Measurements from ENCODE around the gene PCCA.

PCCA gene

DNA sequence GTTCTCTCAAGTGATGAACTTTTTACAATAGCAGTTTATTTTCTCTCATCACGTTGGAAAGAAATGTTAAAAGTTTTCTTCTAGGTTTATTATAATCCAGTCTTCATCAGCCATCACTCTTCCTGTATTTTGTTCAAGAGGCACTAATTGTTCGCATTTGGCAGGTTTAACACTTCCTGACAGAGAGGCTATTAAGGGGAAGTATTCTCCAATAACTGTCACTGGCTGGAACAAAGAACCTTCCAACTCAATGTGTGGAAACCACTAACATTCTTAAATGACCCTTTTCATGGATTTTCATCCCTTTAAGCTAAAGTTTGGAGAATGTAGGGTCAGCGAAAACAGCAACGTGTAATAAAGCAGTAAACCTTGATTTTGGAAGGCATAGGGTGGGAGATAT, 145.1 kb downstream of the PCCA start:
- Histone ChIP-seq H3K27me3 (ENCODE audit: low read depth) (no peaks in the 10 kb centered on the region), H3K4me1 (no peaks in the 10 kb centered on the region), H3K9me3 (no peaks in the 10 kb centered on the region), H3K36me3 (replicated peaks) (no peaks in the 10 kb centered on the region), H3K4me3 (no peak overlapping the region)
- no peak for DNase-seq (ENCODE audit: low spot score in 2 of 2)
- in situ Hi-C loops (cut with MboI; ENCODE audit: low sequenced_read_pairs) = loop anchor here (10.0 kb wide), 3 partner anchors 249 to 579 kb away; partner anchors contain the start of gene ZIC2

DNA sequence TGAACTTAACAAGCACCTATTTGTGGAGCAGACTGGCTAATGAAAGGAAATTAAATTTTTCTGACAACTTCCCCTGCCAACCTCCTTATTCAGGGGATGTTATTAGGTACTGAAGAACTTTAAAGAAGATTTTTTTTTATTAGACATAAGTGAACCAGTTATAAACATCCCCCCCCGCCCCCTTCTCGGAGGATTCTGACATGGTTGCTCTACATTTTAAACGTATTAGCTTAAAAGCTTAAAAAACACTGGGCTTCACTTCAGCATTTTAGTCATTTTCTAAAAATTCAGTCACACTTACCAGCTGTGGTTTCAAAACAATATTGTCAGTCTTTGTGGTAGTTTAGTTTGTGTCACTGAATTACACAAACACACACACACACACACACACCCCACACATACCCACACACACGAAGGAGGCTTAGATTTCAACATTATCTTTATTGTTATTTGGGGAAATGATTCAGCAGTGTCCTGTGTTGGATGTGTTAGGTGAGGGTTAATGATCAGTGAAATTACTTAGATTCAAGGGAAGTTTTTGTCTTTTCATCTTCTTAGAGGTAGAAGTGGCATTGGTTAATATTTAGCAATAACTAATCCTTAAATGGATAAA, 145.7 kb downstream of the PCCA start:
- in situ Hi-C loops (cut with MboI; ENCODE audit: low sequenced_read_pairs) = loop anchor here (10.0 kb wide), 3 partner anchors 250 to 580 kb away; partner anchors contain the start of gene ZIC2
- Histone ChIP-seq H3K4me1 (no peaks in the 10 kb centered on the region), H3K9me3 (no peaks in the 10 kb centered on the region)

DNA sequence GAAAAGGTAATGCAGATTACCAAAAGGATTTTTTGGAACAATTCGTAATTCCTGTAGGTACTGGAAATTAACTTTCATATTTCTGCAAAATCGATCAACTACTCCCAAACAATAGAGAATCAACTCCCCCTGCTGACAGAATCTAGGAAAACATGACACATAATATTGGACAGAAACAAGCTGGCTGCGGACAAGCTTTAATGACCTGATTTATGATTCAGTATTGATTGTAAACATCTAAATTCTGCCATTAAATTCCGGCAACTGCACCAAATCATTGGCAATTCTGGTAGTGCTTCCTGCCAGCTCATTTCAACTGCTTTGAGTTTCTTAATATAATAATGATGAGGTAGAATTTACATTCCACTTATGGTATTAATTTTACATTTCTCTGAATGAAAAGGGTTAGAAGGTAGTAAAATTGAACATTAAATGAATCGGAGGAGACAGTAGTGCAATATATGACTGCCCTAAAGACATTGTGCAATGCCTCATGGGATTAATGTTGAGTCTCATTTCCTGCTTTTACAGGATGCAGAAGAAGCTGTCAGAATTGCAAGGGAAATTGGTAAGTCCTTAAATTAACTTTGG, 146.5 kb downstream of the PCCA start:
- Histone ChIP-seq H3K9me3 (no peaks in the 10 kb centered on the region), H3K36me3 (replicated peaks) (no peaks in the 10 kb centered on the region), H3K4me1 (peaks cover 5% of the 10 kb centered on the region; the same call in 1 of the 2 replicates), H3K4me3 (no peak overlapping the region), H3K27me3 (ENCODE audit: low read depth) (no peaks in the 10 kb centered on the region)
- DNase-seq (ENCODE audit: low spot score in 2 of 2) = peak; percentile 38 to 40
- in situ Hi-C loops (cut with MboI; ENCODE audit: low sequenced_read_pairs) = loop anchor here (10.0 kb wide), 3 partner anchors 251 to 581 kb away; partner anchors contain the start of gene ZIC2

More for the DNA sequence above, 145.7 kb downstream of the PCCA start:
- H3K27me3 ChIP-seq (ENCODE audit: low read depth) = no peaks in the 10 kb centered on the region
- no peak overlapping the region for H3K4me3 ChIP-seq
- DNase-seq (ENCODE audit: low spot score in 2 of 2) = no peak
- H3K36me3 ChIP-seq (replicated peaks) = no peaks in the 10 kb centered on the region

DNA sequence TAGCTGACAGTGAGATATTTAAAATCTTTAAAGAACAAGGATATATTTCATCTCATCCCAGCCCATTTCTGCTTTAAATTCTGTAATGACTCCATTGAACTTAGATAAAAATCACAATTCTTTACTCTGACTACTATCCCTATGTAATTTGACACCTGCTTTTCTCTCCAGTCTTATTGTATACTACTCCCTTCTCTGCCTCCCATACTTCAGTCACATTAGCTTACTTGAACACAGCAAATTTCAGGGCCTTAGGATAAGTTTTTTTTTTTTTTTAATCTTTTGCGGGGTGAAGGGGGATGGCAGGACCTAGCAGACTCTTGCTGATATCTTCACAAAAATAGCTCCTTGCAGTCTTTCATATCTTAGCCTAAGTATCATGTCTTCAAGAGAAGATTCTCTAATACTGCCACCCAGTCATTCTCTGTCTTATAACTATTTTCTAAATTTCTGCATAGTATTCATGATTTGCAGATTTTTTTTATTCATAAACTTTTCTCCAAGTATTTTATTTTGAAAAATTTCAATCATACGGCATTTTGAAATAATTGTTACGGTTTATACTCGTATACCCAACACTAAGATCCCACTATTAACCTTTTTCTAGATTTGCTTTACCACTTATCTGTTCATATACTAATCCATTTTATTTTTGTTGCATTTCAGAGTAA, 151.4 kb downstream of the PCCA start:
- in situ Hi-C loops (cut with MboI; ENCODE audit: low sequenced_read_pairs) = no loop called here

DNA sequence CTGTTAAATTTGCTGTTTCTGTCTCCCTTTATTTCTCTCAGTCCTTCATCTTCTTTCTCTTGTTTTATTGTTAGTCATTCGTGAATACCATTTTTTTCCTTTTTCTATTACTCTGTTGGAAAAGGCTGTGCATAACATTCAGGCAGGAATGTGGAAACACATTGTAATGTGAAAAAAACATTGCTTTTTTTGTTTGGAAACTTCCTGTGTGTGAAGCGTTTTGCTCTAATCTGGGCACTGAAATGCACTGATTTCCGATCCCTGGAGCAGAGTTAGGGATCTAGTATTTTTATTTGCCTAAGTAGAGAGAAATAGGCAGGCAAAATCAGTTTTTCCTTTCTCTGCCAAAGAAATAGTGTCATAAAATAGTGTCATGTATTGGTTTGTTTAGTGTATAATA, 155.5 kb downstream of the PCCA start:
- in situ Hi-C loops (cut with MboI; ENCODE audit: low sequenced_read_pairs) = no loop called here
- H3K36me3 ChIP-seq (replicated peaks) = no peaks in the 10 kb centered on the region
- no peak for DNase-seq (ENCODE audit: low spot score in 2 of 2)
- H3K9me3 ChIP-seq = no peaks in the 10 kb centered on the region
- no peaks in the 10 kb centered on the region for H3K27me3 ChIP-seq (ENCODE audit: low read depth)
- H3K4me1 ChIP-seq = peaks cover 5% of the 10 kb centered on the region; the same call in 1 of the 2 replicates
- no peak overlapping the region for H3K4me3 ChIP-seq

More for the DNA sequence above, 151.4 kb downstream of the PCCA start:
- Histone ChIP-seq H3K4me3 (no peak overlapping the region), H3K4me1 (peaks cover 5% of the 10 kb centered on the region; the same call in 1 of the 2 replicates), H3K9me3 (no peaks in the 10 kb centered on the region), H3K27me3 (ENCODE audit: low read depth) (no peaks in the 10 kb centered on the region), H3K36me3 (replicated peaks) (no peaks in the 10 kb centered on the region)
- DNase-seq (ENCODE audit: low spot score in 2 of 2) = peak in 1 of 2 experiments; percentile 52

DNA sequence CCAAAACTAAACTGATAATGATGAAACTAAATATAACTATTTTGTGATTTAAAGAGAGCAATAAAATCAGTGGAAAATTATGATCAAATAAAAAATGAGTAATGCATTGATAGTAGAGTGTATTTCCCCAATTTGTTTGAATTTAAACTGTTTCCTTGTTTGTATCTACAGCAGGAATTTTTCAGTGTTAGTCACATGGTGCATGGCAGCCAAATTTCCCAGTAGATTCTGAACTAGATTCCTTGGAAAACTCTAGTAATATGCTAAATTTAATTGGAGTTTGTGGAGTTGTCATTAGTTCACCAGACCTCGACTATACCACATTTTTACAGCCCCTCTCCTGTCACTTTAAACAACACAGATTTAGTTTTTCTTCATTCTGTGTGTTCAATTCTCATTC, 156.2 kb downstream of the PCCA start:
- Histone ChIP-seq H3K27me3 (ENCODE audit: low read depth) (no peaks in the 10 kb centered on the region), H3K4me1 (peaks cover 3% of the 10 kb centered on the region; the same call in 1 of the 2 replicates), H3K36me3 (replicated peaks) (no peaks in the 10 kb centered on the region), H3K4me3 (no peak overlapping the region), H3K9me3 (no peaks in the 10 kb centered on the region)
- no peak for DNase-seq (ENCODE audit: low spot score in 2 of 2)
- in situ Hi-C loops (cut with MboI; ENCODE audit: low sequenced_read_pairs) = no loop called here

DNA sequence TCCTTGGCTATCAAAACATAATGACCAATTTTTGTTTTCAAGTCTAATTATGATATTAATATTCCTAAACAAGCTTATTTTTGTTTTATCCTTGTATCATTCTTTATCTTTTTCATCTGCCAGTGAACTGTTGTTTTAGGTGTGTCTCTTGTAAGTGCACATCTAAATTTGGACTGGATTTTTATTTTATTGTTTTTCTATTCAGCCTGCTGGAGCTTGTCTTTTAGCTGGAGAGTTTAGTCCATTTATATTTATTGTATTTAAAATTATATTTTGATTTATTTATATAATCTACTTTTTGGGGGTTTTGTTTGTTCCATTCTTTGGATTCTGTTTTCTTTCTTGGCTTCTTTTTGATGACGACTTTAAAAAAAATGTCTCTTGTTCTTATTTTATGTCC, 159.0 kb downstream of the PCCA start:
- Histone ChIP-seq H3K36me3 (replicated peaks) (no peaks in the 10 kb centered on the region), H3K9me3 (no peaks in the 10 kb centered on the region), H3K4me1 (no peaks in the 10 kb centered on the region), H3K4me3 (no peak overlapping the region), H3K27me3 (ENCODE audit: low read depth) (no peaks in the 10 kb centered on the region)
- in situ Hi-C loops (cut with MboI; ENCODE audit: low sequenced_read_pairs) = no loop called here
- DNase-seq (ENCODE audit: low spot score in 2 of 2) = no peak

DNA sequence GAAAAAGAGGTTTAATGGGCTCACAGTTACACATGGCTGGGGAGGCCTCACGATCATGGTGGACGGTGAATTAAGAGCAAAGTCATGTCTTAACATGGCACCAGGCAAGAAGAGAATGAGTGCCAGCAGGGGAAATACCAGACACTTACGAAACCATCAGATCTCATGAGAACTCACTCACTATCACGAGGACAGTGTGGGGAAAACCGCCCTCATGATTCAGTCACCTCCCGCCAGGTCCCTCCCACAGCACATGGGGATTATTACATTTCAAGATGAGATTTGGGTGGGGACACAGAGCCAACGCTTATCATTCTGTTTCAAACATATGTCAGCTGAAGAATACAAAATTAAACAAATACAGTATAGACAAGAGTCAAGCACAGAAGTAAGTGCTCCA, 165.1 kb downstream of the PCCA start:
- Histone ChIP-seq H3K4me1 (peaks cover 7% of the 10 kb centered on the region), H3K27me3 (ENCODE audit: low read depth) (no peaks in the 10 kb centered on the region), H3K4me3 (no peak overlapping the region), H3K36me3 (replicated peaks) (no peaks in the 10 kb centered on the region), H3K9me3 (no peaks in the 10 kb centered on the region)
- DNase-seq (ENCODE audit: low spot score in 2 of 2) = no peak
- in situ Hi-C loops (cut with MboI; ENCODE audit: low sequenced_read_pairs) = no loop called here

DNA sequence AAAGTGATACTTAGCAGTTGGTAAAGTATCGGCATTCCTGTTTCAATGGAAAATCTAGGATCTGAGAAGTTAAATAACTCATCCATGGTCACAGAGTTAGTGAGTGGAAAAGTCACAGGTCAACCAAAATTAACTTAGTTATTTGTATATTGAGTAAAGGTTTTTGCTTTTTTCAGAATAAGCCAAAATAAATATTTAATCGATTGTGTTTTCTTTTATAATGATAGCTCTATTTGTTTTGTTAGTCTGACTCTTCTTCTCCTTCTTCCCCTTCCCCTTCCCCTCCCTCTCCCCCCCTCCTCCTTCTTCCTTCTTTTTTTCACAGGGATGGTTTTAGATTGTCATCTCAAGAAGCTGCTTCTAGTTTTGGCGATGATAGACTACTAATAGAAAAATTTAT, 173.5 kb downstream of the PCCA start:
- no peaks in the 10 kb centered on the region for H3K9me3 ChIP-seq
- in situ Hi-C loops (cut with MboI; ENCODE audit: low sequenced_read_pairs) = no loop called here
- DNase-seq (ENCODE audit: low spot score in 2 of 2) = no peak
- no peaks in the 10 kb centered on the region for H3K27me3 ChIP-seq (ENCODE audit: low read depth)
- no peaks in the 10 kb centered on the region for H3K36me3 ChIP-seq (replicated peaks)
- no peak overlapping the region for H3K4me3 ChIP-seq
- no peaks in the 10 kb centered on the region for H3K4me1 ChIP-seq

DNA sequence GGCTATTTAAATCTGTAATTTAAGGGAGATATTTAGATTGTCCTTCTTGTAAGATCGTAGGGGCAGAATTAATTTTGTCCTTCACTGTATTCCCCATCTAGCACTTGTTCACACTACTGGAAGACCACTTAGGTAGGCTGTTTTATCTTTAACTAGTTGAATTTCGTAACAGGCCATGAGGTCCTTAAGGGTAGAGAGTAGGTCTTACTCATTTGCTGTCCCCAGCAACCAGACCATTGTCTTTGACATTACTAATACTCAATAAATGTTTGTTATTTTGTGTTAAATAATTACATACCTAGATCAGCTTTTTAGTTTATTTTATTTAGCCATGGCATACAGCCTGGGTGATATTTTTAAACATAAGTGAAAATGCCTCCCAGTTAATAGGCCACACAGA, 177.1 kb downstream of the PCCA start:
- H3K36me3 ChIP-seq (replicated peaks) = no peaks in the 10 kb centered on the region
- DNase-seq (ENCODE audit: low spot score in 2 of 2) = no peak
- H3K4me3 ChIP-seq = no peak overlapping the region
- H3K9me3 ChIP-seq = no peaks in the 10 kb centered on the region
- no peaks in the 10 kb centered on the region for H3K27me3 ChIP-seq (ENCODE audit: low read depth)
- in situ Hi-C loops (cut with MboI; ENCODE audit: low sequenced_read_pairs) = no loop called here
- no peaks in the 10 kb centered on the region for H3K4me1 ChIP-seq

DNA sequence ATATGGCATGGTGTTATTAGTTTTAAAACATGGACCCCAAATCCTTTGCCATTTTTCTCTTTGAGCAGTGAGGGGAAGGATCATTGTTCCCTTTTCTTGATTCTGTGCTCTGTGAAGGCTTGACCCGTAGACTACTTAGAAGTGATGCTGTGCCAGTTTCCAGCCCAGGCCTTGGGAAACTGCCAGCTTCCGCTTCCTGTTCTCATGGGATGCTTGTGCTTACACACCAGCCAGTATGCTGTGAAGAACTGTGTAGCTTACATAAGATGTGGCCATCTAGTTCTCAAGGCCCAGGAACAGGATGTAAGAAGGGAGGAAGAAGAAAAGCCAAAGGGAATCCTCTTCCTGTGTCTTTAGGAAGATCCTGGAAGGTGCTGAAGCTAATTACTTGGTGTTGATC, 180.9 kb downstream of the PCCA start:
- in situ Hi-C loops (cut with MboI; ENCODE audit: low sequenced_read_pairs) = no loop called here
- H3K36me3 ChIP-seq (replicated peaks) = no peaks in the 10 kb centered on the region
- H3K9me3 ChIP-seq = no peaks in the 10 kb centered on the region
- H3K27me3 ChIP-seq (ENCODE audit: low read depth) = no peaks in the 10 kb centered on the region
- no peak overlapping the region for H3K4me3 ChIP-seq
- H3K4me1 ChIP-seq = no peaks in the 10 kb centered on the region
- no peak for DNase-seq (ENCODE audit: low spot score in 2 of 2)

DNA sequence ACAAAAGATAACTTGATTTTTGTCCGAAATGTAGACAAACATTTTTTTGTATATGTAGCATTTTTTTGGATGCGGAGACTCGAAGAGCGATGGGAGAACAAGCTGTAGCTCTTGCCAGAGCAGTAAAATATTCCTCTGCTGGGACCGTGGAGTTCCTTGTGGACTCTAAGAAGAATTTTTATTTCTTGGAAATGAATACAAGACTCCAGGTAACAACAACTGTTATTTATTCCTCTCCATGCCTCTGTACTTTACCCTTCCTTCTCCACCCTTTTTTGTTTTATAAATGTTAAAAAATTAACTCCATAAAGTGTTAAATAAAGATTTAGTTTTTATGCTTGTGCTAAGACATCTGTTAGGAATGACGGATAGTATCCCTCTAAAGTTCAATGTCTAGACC, 184.2 kb downstream of the PCCA start:
- in situ Hi-C loops (cut with MboI; ENCODE audit: low sequenced_read_pairs) = no loop called here
- Histone ChIP-seq H3K9me3 (no peaks in the 10 kb centered on the region), H3K27me3 (ENCODE audit: low read depth) (no peaks in the 10 kb centered on the region), H3K4me3 (no peak overlapping the region), H3K36me3 (replicated peaks) (no peaks in the 10 kb centered on the region), H3K4me1 (no peaks in the 10 kb centered on the region)
- DNase-seq (ENCODE audit: low spot score in 2 of 2) = no peak

DNA sequence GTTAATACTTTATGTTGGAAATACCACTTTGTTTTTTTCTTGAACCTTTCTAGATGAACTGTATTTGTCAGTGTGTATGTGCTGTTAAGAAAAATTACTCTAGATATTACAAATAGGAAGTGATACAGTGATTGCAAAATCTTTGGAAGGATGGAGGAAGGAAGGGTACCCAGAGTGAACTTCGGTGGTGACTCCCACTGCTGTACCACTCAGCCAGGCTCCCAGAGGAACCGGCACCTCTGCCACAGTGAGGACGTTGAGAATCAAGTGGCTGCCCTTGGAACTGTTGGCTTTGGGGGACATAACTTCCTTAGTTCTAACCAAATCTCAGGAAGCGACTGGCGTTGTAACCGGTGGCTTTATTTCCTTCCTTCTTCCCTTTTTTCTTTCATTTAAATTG, 184.7 kb downstream of the PCCA start:
- Histone ChIP-seq H3K27me3 (ENCODE audit: low read depth) (no peaks in the 10 kb centered on the region), H3K36me3 (replicated peaks) (no peaks in the 10 kb centered on the region), H3K9me3 (no peaks in the 10 kb centered on the region), H3K4me1 (no peaks in the 10 kb centered on the region), H3K4me3 (no peak overlapping the region)
- no peak for DNase-seq (ENCODE audit: low spot score in 2 of 2)
- in situ Hi-C loops (cut with MboI; ENCODE audit: low sequenced_read_pairs) = no loop called here

DNA sequence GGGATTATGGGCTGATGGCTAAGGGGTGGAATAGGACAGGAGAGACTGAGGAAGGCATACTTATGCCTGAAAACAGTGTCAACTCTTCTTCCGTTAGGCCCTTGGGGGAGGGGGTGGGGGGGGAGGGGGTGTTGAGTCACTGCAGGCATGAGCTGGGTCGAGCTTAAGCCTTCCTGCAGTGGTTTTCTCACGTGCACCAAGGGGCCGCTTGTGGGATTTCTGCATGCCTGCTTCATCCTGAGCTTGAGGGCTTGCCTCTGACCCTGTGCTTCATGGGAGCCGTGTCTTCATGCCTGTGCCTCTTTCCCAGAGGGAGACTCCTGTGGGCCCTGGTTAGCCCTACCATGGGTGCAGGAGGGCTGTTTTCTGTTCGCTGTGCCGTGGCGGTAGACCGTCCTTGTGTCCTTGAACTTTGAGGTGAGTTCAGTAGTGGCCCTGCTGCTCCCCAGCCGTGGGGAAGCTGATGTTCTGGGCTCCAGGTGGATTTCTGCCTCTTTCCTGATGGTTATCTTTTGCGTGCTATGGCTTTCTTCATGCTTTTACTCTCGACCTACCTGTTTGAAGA, 186.1 kb downstream of the PCCA start:
- no peak for DNase-seq (ENCODE audit: low spot score in 2 of 2)
- Histone ChIP-seq H3K4me1 (no peaks in the 10 kb centered on the region), H3K9me3 (no peaks in the 10 kb centered on the region), H3K4me3 (no peak overlapping the region), H3K27me3 (ENCODE audit: low read depth) (no peaks in the 10 kb centered on the region), H3K36me3 (replicated peaks) (no peaks in the 10 kb centered on the region)
- in situ Hi-C loops (cut with MboI; ENCODE audit: low sequenced_read_pairs) = no loop called here

All from HAP-1 (cell line).